Measurements from ENCODE around the gene CRYGA.

Gene CRYGA

DNA sequence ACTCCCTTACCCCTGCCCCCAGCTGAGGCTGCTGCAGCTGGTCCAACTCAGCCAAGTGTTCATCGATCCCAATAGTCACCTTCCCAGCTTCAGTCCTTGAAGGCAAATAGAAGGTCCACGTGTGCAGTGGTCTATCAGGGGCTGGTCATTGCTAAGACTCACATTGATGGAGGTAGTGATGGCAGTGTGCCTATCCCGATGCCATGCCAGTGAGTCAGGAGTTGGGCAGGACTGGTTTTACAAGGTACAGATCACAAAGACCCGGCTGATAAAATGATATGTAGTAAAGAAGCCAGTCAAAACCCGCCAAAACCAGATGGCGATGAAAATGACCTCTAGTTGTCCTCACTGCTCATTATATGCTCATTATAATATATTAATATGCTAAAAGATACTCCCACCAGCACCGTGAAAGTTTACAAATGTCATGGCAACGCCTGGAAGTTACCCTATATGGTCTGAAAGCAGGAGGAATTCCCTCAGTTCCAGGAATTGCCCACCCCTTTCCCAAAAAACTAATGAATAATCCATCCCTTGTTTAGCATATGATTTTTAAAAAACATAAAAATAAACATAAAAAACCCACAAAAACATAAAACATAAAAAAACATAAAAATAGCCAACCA, 29.3 kb upstream of the CRYGA start:
- no peak for DNase-seq (ENCODE audit: low read depth)
- no peak overlapping the region for H3K4me3 ChIP-seq (ENCODE audit: low read length)
- no peak for TF ChIP-seq CTCF (conservative IDR thresholded peaks at IDR 0.05; ENCODE audit: low read length)

DNA sequence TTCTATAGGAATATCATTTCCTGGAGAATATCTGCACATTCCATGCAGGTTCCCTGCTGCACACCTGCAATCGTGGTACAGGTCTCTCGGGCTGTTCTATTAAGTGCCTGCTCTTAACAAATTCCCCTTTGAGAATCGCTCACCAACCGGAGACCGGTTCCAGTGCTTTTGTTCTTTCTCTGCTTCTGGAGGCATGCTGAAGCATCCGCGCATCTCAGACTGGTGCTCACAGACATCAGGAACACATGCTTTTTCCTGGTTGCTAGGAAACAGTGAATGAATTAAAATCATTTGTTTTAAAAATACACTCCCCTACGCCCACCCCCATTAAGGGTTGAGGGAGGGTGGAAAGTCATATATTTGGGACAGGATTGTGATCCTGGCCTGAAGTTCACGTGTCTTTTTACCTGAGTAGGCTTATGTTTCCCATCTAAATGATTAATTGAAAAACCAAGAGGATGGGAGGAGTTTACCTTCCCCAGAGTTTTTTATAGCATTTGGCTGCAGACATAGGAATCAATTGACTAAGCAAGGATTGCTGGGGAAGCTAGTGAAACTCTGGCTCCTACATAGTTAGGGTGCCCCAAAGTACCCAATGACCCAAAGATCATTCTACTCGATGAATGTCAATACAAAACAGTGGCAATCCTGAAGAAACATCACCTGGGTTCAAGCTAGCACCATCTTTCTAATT, 26.6 kb upstream of the CRYGA start, which contains the start of gene C2orf80:
Gene C2orf80 (minus strand): TSS at position 221 of the 694 bp plus-strand sequence. CDS start 3,044 bp downstream, outside the sequence.
- H3K4me3 ChIP-seq (ENCODE audit: low read length): no peak within 1 kb of the TSS
- no peak for DNase-seq (ENCODE audit: low read depth)
- TF ChIP-seq CTCF (conservative IDR thresholded peaks at IDR 0.05; ENCODE audit: low read length): no peak

GRCh38 chr2:208189069-208189809, 25.9 kb upstream of the CRYGA start:
- TF ChIP-seq CTCF (conservative IDR thresholded peaks at IDR 0.05; ENCODE audit: low read length): no peak
- no peak for DNase-seq (ENCODE audit: low read depth)

DNA sequence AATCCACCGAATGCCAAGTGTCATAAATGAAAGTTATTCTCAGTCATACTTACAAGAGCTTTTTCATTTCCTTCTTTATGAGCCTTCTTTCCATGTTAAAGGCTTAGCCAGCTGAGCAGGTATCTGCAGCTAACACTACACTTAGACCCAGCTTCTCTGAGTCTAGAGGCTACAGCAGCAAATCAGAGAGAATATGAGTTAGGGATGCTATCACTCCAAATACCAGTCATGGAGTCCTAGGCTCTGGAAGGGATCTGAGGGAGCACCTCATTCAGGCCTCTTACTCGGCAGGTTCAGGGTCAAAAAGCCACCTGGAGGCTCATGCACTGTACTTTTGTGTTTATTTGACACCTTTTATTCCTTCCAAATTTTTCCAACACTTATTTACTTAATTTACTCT, 23.5 kb upstream of the CRYGA start:
- H3K4me3 ChIP-seq (ENCODE audit: low read length): no peak overlapping the region
- TF ChIP-seq CTCF (conservative IDR thresholded peaks at IDR 0.05; ENCODE audit: low read length): no peak
- no peak for DNase-seq (ENCODE audit: low read depth)

More at GRCh38 chr2:208189069-208189809, 25.9 kb upstream of the CRYGA start:
- no peak overlapping the region for H3K4me3 ChIP-seq (ENCODE audit: low read length)

GRCh38 chr2:208186465-208186864, 23.1 kb upstream of the CRYGA start:
- no peak overlapping the region for H3K4me3 ChIP-seq (ENCODE audit: low read length)
- DNase-seq (ENCODE audit: low read depth): no peak
- TF ChIP-seq CTCF (conservative IDR thresholded peaks at IDR 0.05; ENCODE audit: low read length): no peak

GRCh38 chr2:208183972-208184705, 20.8 kb upstream of the CRYGA start:
- no peak for TF ChIP-seq CTCF (conservative IDR thresholded peaks at IDR 0.05; ENCODE audit: low read length)
- no peak overlapping the region for H3K4me3 ChIP-seq (ENCODE audit: low read length)
- no peak for DNase-seq (ENCODE audit: low read depth)

All from AG10803 (cell line).